ENCODE results near the gene NLGN4X. TPM values are rescaled to one million over a fixed set of nuclear protein-coding genes. Genes with fewer than 3 reads are reported as not detected.
"Not testable (repeated sequence)": the region's sequence is repeated elsewhere in the genome, so short reads cannot be mapped to it uniquely, and the experiment has no call there.

NLGN4X gene
- total RNA-seq, 1 donor: under 0.01 TPM

- H3K4me1 ChIP-seq (ENCODE audit: insufficient read depth, low read length); H3K27me3 ChIP-seq (ENCODE audit: insufficient read depth, low read length); H3K9me3 ChIP-seq (ENCODE audit: low read depth, low read length); H3K4me3 ChIP-seq (ENCODE audit: low read length): not testable (repeated sequence)
Observed at GRCh38 chrX:5903586-5904190, 325.0 kb downstream of the NLGN4X start.

- H3K9me3 ChIP-seq (ENCODE audit: low read depth, low read length): no peaks in the 10 kb centered on the region
- no peaks in the 10 kb centered on the region for H3K27me3 ChIP-seq (ENCODE audit: insufficient read depth, low read length)
- no peak overlapping the region for H3K4me3 ChIP-seq (ENCODE audit: low read length)
- H3K4me1 ChIP-seq (ENCODE audit: insufficient read depth, low read length): no peaks in the 10 kb centered on the region
Observed at GRCh38 chrX:5898463-5898862, 330.2 kb downstream of the NLGN4X start.

- H3K4me1 ChIP-seq (ENCODE audit: insufficient read depth, low read length): no peaks in the 10 kb centered on the region
- H3K27me3 ChIP-seq (ENCODE audit: insufficient read depth, low read length): no peaks in the 10 kb centered on the region
- no peaks in the 10 kb centered on the region for H3K9me3 ChIP-seq (ENCODE audit: low read depth, low read length)
- H3K4me3 ChIP-seq (ENCODE audit: low read length): no peak overlapping the region
Observed at GRCh38 chrX:5891378-5891777, 337.3 kb downstream of the NLGN4X start.

GRCh38 chrX:5876984-5877596 is 351.6 kb downstream of the NLGN4X start:
- no peaks in the 10 kb centered on the region for H3K9me3 ChIP-seq (ENCODE audit: low read depth, low read length)
- H3K27me3 ChIP-seq (ENCODE audit: insufficient read depth, low read length): no peaks in the 10 kb centered on the region
- H3K4me3 ChIP-seq (ENCODE audit: low read length): no peak overlapping the region
- no peaks in the 10 kb centered on the region for H3K4me1 ChIP-seq (ENCODE audit: insufficient read depth, low read length)

GRCh38 chrX:5870238-5870637 is 358.4 kb downstream of the NLGN4X start:
- Histone ChIP-seq H3K27me3 (ENCODE audit: insufficient read depth, low read length) (no peaks in the 10 kb centered on the region), H3K4me3 (ENCODE audit: low read length) (no peak overlapping the region), H3K4me1 (ENCODE audit: insufficient read depth, low read length) (no peaks in the 10 kb centered on the region), H3K9me3 (ENCODE audit: low read depth, low read length) (no peaks in the 10 kb centered on the region)

- no peaks in the 10 kb centered on the region for H3K4me1 ChIP-seq (ENCODE audit: insufficient read depth, low read length)
- H3K4me3 ChIP-seq (ENCODE audit: low read length): no peak overlapping the region
- no peaks in the 10 kb centered on the region for H3K9me3 ChIP-seq (ENCODE audit: low read depth, low read length)
- no peaks in the 10 kb centered on the region for H3K27me3 ChIP-seq (ENCODE audit: insufficient read depth, low read length)
Observed at GRCh38 chrX:5869786-5870185, 358.9 kb downstream of the NLGN4X start.

- Histone ChIP-seq H3K4me1 (ENCODE audit: insufficient read depth, low read length) (no peaks in the 10 kb centered on the region), H3K27me3 (ENCODE audit: insufficient read depth, low read length) (no peaks in the 10 kb centered on the region), H3K4me3 (ENCODE audit: low read length) (no peak overlapping the region), H3K9me3 (ENCODE audit: low read depth, low read length) (no peaks in the 10 kb centered on the region)
Observed at GRCh38 chrX:5867778-5868177, 360.9 kb downstream of the NLGN4X start.

- Histone ChIP-seq H3K4me1 (ENCODE audit: insufficient read depth, low read length) (no peaks in the 10 kb centered on the region), H3K9me3 (ENCODE audit: low read depth, low read length) (no peaks in the 10 kb centered on the region), H3K4me3 (ENCODE audit: low read length) (no peak overlapping the region), H3K27me3 (ENCODE audit: insufficient read depth, low read length) (no peaks in the 10 kb centered on the region)
Observed at GRCh38 chrX:5857232-5857631, 371.4 kb downstream of the NLGN4X start.

GRCh38 chrX:5852941-5853340 is 375.7 kb downstream of the NLGN4X start:
- H3K4me3 ChIP-seq (ENCODE audit: low read length): no peak overlapping the region
- no peaks in the 10 kb centered on the region for H3K9me3 ChIP-seq (ENCODE audit: low read depth, low read length)
- no peaks in the 10 kb centered on the region for H3K4me1 ChIP-seq (ENCODE audit: insufficient read depth, low read length)
- H3K27me3 ChIP-seq (ENCODE audit: insufficient read depth, low read length): no peaks in the 10 kb centered on the region

- Histone ChIP-seq H3K4me3 (ENCODE audit: low read length) (no peak overlapping the region), H3K4me1 (ENCODE audit: insufficient read depth, low read length) (no peaks in the 10 kb centered on the region), H3K27me3 (ENCODE audit: insufficient read depth, low read length) (no peaks in the 10 kb centered on the region), H3K9me3 (ENCODE audit: low read depth, low read length) (no peaks in the 10 kb centered on the region)
Observed at GRCh38 chrX:5842601-5843000, 386.1 kb downstream of the NLGN4X start.
